ENCODE data around the gene RHBDL2.

DNA sequence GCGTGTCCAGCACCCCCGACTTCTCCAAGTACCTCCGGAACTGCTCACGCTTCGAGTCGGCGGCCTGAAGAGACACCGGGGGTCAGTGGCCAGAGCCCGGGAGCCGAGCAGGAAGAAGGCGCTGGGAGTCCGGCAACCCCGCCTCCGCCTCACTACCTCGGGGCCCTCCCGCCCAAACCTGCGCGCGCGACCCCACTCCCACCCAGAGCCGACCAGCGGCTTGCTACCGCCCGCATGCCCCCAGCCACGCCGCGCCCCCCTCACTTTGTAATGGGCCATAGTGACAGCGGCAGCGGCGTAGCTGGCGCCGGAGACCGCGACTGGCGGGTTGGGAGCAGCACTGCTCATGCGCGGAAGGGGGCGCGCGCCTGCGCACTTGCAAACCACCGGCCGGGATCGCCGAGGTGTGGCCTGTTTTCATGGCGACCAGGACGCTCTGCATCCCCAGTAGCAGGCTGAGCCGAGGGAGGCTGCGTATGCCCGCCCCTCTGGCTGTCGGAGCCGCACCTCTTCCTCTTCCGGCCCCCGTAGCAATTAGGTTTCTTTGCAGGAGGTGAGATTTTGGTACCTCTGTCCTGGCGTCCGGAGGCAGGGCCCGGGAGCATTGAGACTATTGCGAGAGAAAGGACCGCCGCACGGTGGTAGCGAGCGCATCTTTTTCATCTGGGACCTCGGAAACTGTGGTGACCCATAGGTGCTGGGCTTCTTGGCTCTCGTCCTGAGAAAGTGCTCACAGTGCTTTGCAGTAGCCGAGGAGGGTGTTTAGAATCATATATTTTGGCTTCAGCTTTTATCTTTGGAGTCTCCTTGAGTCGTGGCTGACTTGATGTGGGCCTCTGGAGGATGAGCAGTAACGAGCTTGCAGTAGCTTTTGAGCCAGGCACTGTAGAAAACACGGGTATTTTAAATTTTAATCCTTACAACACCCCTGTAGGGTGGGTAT is 68.3 kb downstream of the RHBDL2 start, which contains the start of gene MYCBP:
- TF ChIP-seq NCOA4 (IDR thresholded peaks at IDR 0.05; ENCODE audit: partially characterized antibody) (no peak), EZH2 (IDR thresholded peaks at IDR 0.05; ENCODE audit: borderline replicate concordance, low read depth, low read length) (no peak), CTCF (IDR thresholded peaks at IDR 0.05 in 2 of 3, conservative IDR thresholded peaks at IDR 0.05 in 1 of 3; ENCODE audit: insufficient read depth in 2 of 3, low read depth in 1 of 3, low read length in 3 of 3) (0 out of 6 replicates have a peak, but pooled peaks of 1 of the 3 experiments have one; percentile 2), ZNF561 (CRISPR knock-in tag; conservative IDR thresholded peaks at IDR 0.05) (no peak), GABPA (tag; conservative IDR thresholded peaks at IDR 0.05; ENCODE audit: low read depth) (peak; percentile 96), ZBED1 (IDR thresholded peaks at IDR 0.05) (no peak)

Measured in K562 (cell line).